ENCODE data around the gene MAP4K1. TPM values are rescaled to one million over a fixed set of nuclear protein-coding genes. Genes with fewer than 3 reads are reported as not detected.
A peak's percentile ranks its signal among the peaks of the same experiment; 100 is the strongest.

MAP4K1 gene
- total RNA-seq, 2 experiments from 2014 or later = 173 to 185 TPM

- DNase-seq (no peak), ATAC-seq (ENCODE audit: poor library complexity) (no peak)
- no peak overlapping the region for H3K4me3 Mint-ChIP-seq
- H3K36me3 ChIP-seq (ENCODE audit: insufficient read depth, low read length) = peaks cover 36% of the 10 kb centered on the region
- ChIA-PET CTCF (interaction anchor here (0.6 to 3.8 kb wide), 24 partner anchors 10 to 401 kb away, joined by 3 to 40 read pairs (median 4); partner anchors contain the start of genes ACTN4, FAM98C, MRPS12 and SARS2), POLR2A (interaction anchor here (1.3 to 2.1 kb wide), 5 partner anchors 11 to 233 kb away, joined by 3 to 10 read pairs (median 5); partner anchors contain the start of genes ACTN4 and FAM98C)
- H3K9me3 ChIP-seq (ENCODE audit: control insufficient read depth in 1 of 2, insufficient read depth in 1 of 2, low read length in 2 of 2) = no peaks in the 10 kb centered on the region
- no peaks in the 10 kb centered on the region for H3K9me3 Mint-ChIP-seq
- intact Hi-C loops (cut with DNase I, micrococcal nuclease) = loop anchor here (1.0 to 5.0 kb wide), 5 partner anchors 52 to 297 kb away; partner anchors contain the start of genes MRPS12 (in 2 of the 2), SARS2 (in 2 of the 2) and FAM98C (in 1 of the 2)
- peaks cover 43% of the 10 kb centered on the region for H3K36me3 Mint-ChIP-seq (ENCODE audit: low read depth)
- H3K27ac Mint-ChIP-seq = no peak overlapping the region
- H3K27ac ChIP-seq (ENCODE audit: low read depth in 1 of 2, low read length in 2 of 2) = peak overlapping the region in 1 of 2 donors; percentile 53
- no peaks in the 10 kb centered on the region for H3K27me3 Mint-ChIP-seq
- peaks cover 35% of the 10 kb centered on the region for H3K4me1 Mint-ChIP-seq (ENCODE audit: low read depth)
- TF ChIP-seq CTCF (IDR thresholded peaks at IDR 0.05) = no peak
- H3K27me3 ChIP-seq (ENCODE audit: control insufficient read depth in 1 of 2, insufficient read depth in 2 of 2, low read length in 2 of 2) = no peaks in the 10 kb centered on the region
- H3K4me3 ChIP-seq (ENCODE audit: low read length) = no peak overlapping the region
- peaks cover 28% of the 10 kb centered on the region for H3K4me1 ChIP-seq (ENCODE audit: insufficient read depth, low read length)
These were observed 18.0 kb upstream of the MAP4K1 start for GRCh38 chr19:38635483-38636399.

GRCh38 chr19:38634757-38635482 lies 17.2 kb upstream of the MAP4K1 start:
- Mint-ChIP-seq H3K4me1 (ENCODE audit: low read depth) (peaks cover 35% of the 10 kb centered on the region), H3K9me3 (no peaks in the 10 kb centered on the region), H3K27me3 (no peaks in the 10 kb centered on the region), H3K36me3 (ENCODE audit: low read depth) (peaks cover 50% of the 10 kb centered on the region), H3K27ac (peak overlapping the region; percentile 74), H3K4me3 (peak overlapping the region; percentile 11)
- ATAC-seq (ENCODE audit: poor library complexity) (no peak), DNase-seq (peak; percentile 60 to 84 (median 67))
- peaks cover 28% of the 10 kb centered on the region for H3K4me1 ChIP-seq (ENCODE audit: insufficient read depth, low read length)
- no peaks in the 10 kb centered on the region for H3K27me3 ChIP-seq (ENCODE audit: control insufficient read depth in 1 of 2, insufficient read depth in 2 of 2, low read length in 2 of 2)
- H3K4me3 ChIP-seq (ENCODE audit: low read length) = no peak overlapping the region
- H3K36me3 ChIP-seq (ENCODE audit: insufficient read depth, low read length) = peaks cover 42% of the 10 kb centered on the region
- TF ChIP-seq CTCF (IDR thresholded peaks at IDR 0.05) = peak; percentile 95
- ChIA-PET POLR2A (interaction anchor here (0.6 to 2.1 kb wide), 10 partner anchors 12 to 547 kb away, joined by 3 to 11 read pairs (median 4); partner anchors contain the start of genes ACTN4, EIF3K, FAM98C and PSMD8), CTCF (interaction anchor here (0.6 to 3.8 kb wide), 24 partner anchors 9 to 1583 kb away, joined by 3 to 40 read pairs (median 4); partner anchors contain the start of genes ACTN4, EIF3K, FAM98C and MAP4K1)
- no peak overlapping the region for H3K27ac ChIP-seq (ENCODE audit: low read depth in 1 of 2, low read length in 2 of 2)
- intact Hi-C loops (cut with DNase I, micrococcal nuclease) = loop anchor here (1.0 to 5.0 kb wide), 5 partner anchors 52 to 297 kb away; partner anchors contain the start of genes MRPS12 (in 2 of the 2), SARS2 (in 2 of the 2) and FAM98C (in 1 of the 2)
- H3K9me3 ChIP-seq (ENCODE audit: control insufficient read depth in 1 of 2, insufficient read depth in 1 of 2, low read length in 2 of 2) = no peaks in the 10 kb centered on the region

Measured in CD4-positive, alpha-beta T cell (primary cell).